ENCODE data around the gene ZNF582. TPM values are rescaled to one million over a fixed set of nuclear protein-coding genes. Genes with fewer than 3 reads are reported as not detected.
A peak's percentile ranks its signal among the peaks of the same experiment; 100 is the strongest.
"Not testable (repeated sequence)": the region's sequence is repeated elsewhere in the genome, so short reads cannot be mapped to it uniquely, and the experiment has no call there.

Gene ZNF582
- total RNA-seq, 1 experiment from 2014 or later, result 1.8 TPM

- no peak for DNase-seq (ENCODE audit: low read depth)
Observed at GRCh38 chr19:56351208-56351607, 42.1 kb downstream of the ZNF582 start.

DNA sequence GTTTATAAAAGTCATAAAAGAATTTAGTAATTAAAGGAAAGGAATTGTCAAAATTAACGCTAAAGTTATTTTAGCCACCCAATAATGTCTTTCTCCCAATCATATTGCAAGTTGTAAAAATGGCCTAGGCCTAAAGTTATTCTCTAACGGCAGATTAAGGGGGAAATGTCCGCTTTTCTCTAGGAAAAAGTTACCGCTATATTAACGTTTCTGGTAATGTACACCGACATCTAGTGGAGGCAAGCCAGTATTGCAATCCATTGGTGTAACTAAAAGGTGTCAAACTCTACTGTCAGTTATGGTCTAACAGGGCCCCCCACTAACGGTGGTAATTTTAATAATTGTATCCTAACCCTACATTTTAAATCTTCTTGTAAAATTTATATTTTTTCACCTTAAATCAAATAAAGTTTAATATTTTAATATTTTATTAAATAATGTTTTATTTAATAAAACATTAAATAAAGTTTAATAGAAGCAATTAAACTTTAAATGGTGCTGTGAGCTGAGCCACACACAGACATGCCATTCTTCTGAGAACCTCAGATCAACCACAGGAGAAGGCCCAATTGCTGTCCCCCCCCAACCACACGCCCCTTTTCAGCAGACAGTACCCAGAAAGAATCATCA, 42.8 kb downstream of the ZNF582 start:
- DNase-seq (ENCODE audit: low read depth), result peak; percentile 5

- DNase-seq (ENCODE audit: low read depth), result no peak
Observed at GRCh38 chr19:56348289-56348877, 45.0 kb downstream of the ZNF582 start.

- no peak for DNase-seq (ENCODE audit: low read depth)
Observed at GRCh38 chr19:56347163-56347778, 46.1 kb downstream of the ZNF582 start.

DNA sequence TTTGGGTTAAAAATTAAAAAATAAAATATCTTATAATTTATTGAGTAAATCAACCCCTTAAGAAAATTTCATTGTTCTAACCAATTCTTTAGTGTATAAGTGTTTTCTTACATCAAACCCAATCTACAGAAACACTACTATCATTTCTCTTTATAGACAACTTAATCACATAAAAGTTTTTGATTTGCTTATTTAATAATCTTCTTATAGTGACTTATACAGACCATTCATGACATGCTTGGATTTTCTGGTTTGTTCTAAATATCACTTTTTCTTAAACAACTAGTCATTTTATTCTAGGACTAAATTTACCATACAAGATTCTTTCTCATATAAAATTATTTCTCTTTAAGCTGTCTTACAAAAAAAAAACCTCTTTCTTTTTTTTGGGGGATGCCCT, 51.4 kb downstream of the ZNF582 start:
- peak; percentile 7 for DNase-seq (ENCODE audit: low read depth)

- not testable (repeated sequence) for DNase-seq (ENCODE audit: low read depth)
Observed at GRCh38 chr19:56339031-56339430, 54.3 kb downstream of the ZNF582 start.

DNA sequence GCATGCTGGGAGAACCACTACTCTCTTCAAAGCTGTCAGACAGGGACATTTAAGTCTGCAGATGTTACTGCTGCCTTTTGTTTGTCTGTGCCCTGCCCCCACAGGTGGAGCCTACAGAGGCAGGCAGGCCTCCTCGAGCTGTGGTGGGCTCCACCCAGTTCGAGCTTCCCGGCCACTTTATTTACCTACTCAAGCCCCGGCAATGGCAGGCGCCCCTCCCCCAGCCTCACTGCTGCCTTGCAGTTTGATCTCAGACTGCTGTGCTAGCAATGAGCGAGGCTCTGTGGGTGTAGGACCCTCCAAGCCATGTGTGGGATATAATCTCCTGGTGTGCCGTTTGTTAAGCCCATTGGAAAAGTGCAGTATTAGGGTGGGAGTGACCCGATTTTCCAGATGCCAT, 56.3 kb downstream of the ZNF582 start:
- DNase-seq (ENCODE audit: low read depth), result not testable (repeated sequence)

GRCh38 chr19:56335371-56335770, 58.0 kb downstream of the ZNF582 start:
- DNase-seq (ENCODE audit: low read depth), result not testable (repeated sequence)

GRCh38 chr19:56333506-56333905, 59.8 kb downstream of the ZNF582 start:
- peak; percentile 51 for DNase-seq (ENCODE audit: low read depth)

Other genes with a start within 250 kb of the ZNF582 start
- gene GALP, start 217.5 kb downstream of the ZNF582 start, total RNA-seq (2014; rRNA removed; shearing (Covaris generic)), result not detected in 2 replicates
- not detected in 2 replicates for gene ZSCAN5B, start 195.8 kb downstream of the ZNF582 start, total RNA-seq (2014; rRNA removed; shearing (Covaris generic))
- gene ZSCAN5C, start 191.3 kb downstream of the ZNF582 start, total RNA-seq (2014; rRNA removed; shearing (Covaris generic)), result not detected in 2 replicates
- not detected in 2 replicates for gene EDDM13, start 120.8 kb downstream of the ZNF582 start, total RNA-seq (2014; rRNA removed; shearing (Covaris generic))
- 6.3 and 9.4 TPM in 2 replicates for gene ZSCAN5A, start 78.7 kb downstream of the ZNF582 start, total RNA-seq (2014; rRNA removed; shearing (Covaris generic))
- gene ZNF583, start 10.8 kb upstream of the ZNF582 start, total RNA-seq (2014; rRNA removed; shearing (Covaris generic)), result 6.1 and 7.9 TPM in 2 replicates
- gene ZNF667, start 83.8 kb upstream of the ZNF582 start, total RNA-seq (2014; rRNA removed; shearing (Covaris generic)), result 4.5 and 9.9 TPM in 2 replicates
- 1.5 and 1.6 TPM in 2 replicates for gene ZNF471, start 114.3 kb upstream of the ZNF582 start, total RNA-seq (2014; rRNA removed; shearing (Covaris generic))
- gene ZFP28, start 145.4 kb upstream of the ZNF582 start, total RNA-seq (2014; rRNA removed; shearing (Covaris generic)), result 4.2 and 5.6 TPM in 2 replicates
- gene ZNF470, start 173.9 kb upstream of the ZNF582 start, total RNA-seq (2014; rRNA removed; shearing (Covaris generic)), result 1.5 and 2.5 TPM in 2 replicates
- gene ZNF71, start 201.8 kb upstream of the ZNF582 start, total RNA-seq (2014; rRNA removed; shearing (Covaris generic)), result 4.0 and 8.8 TPM in 2 replicates
- 0.15 TPM in 1 of 2 replicates, not detected in the other for gene SMIM17, start 249.6 kb upstream of the ZNF582 start, total RNA-seq (2014; rRNA removed; shearing (Covaris generic))

Measured in M059J (cell line).